ENCODE measurements around the gene ANKS6. TPM values are rescaled to one million over a fixed set of nuclear protein-coding genes. Genes with fewer than 3 reads are reported as not detected.

ANKS6 gene
- total and polyA plus RNA-seq, 4 donors, result 1.9 to 6.3 (median 2.9) TPM

GRCh38 chr9:98738741-98739140, 57.6 kb downstream of the ANKS6 start (continued):
- no peak for TF ChIP-seq TAF1 (conservative IDR thresholded peaks at IDR 0.05)

DNA sequence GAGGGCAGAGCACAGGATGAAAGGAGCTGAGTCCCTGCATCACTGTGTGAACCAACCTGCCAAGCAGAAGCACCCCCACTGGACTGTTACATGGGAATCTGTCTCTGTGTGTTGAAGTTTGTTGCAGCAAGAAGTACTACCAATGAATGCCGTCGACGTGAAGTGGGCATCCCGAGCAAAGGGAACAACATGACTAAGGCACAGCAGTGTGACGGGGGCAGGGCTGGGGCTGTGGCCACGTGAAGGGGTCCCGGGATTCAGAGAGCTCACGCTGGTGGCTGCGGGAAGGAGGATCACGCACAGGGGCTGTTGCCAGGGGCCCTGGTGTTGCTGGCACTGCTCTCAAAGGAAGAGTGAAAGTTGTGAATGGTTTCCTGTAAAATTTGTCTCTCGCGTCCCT, 60.1 kb downstream of the ANKS6 start:
- Histone ChIP-seq H3K9me3 (ENCODE audit: control insufficient read depth in 4 of 4, low read length in 3 of 4) (no peaks in the 10 kb centered on the region), H3K36me3 (ENCODE audit: control insufficient read depth in 4 of 4, insufficient read depth in 3 of 4, low read depth in 1 of 4, low read length in 3 of 4) (peaks cover 0 to 6% (median 1%) of the 10 kb centered on the region in 4 donors), H3K4me1 (ENCODE audit: control insufficient read depth in 4 of 4, insufficient read depth in 4 of 4, low read length in 3 of 4) (no peaks in the 10 kb centered on the region), H3K4me3 (ENCODE audit: low read depth in 1 of 3, low read length in 3 of 3) (no peak overlapping the region), H3K9ac (ENCODE audit: low read depth in 1 of 2, low read length in 2 of 2) (no peak overlapping the region), H3K27me3 (ENCODE audit: control insufficient read depth in 4 of 4, insufficient read depth in 4 of 4, low read length in 3 of 4) (no peaks in the 10 kb centered on the region), H3K27ac (ENCODE audit: low read depth in 1 of 2, low read length in 2 of 2) (no peak overlapping the region)
- no peak for DNase-seq (ENCODE audit: low spot score)
- TF ChIP-seq, protein P1, sequence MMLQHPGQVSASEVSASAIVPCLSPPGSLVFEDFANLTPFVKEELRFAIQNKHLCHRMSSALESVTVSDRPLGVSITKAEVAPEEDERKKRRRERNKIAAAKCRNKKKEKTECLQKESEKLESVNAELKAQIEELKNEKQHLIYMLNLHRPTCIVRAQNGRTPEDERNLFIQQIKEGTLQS (IDR thresholded peaks at IDR 0.05), result no peak
- TF ChIP-seq HNF4A (conservative IDR thresholded peaks at IDR 0.05), result no peak
- 92% methylated on average over 12 of the region's 12 CpGs for WGBS

- Histone ChIP-seq H3K27ac (ENCODE audit: low read depth in 1 of 2, low read length in 2 of 2) (no peak overlapping the region), H3K36me3 (ENCODE audit: control insufficient read depth in 4 of 4, insufficient read depth in 3 of 4, low read depth in 1 of 4, low read length in 3 of 4) (peaks cover 0 to 6% (median 1%) of the 10 kb centered on the region in 4 donors), H3K9ac (ENCODE audit: low read depth in 1 of 2, low read length in 2 of 2) (no peak overlapping the region), H3K4me3 (ENCODE audit: low read depth in 1 of 3, low read length in 3 of 3) (no peak overlapping the region), H3K27me3 (ENCODE audit: control insufficient read depth in 4 of 4, insufficient read depth in 4 of 4, low read length in 3 of 4) (no peaks in the 10 kb centered on the region), H3K9me3 (ENCODE audit: control insufficient read depth in 4 of 4, low read length in 3 of 4) (no peaks in the 10 kb centered on the region), H3K4me1 (ENCODE audit: control insufficient read depth in 4 of 4, insufficient read depth in 4 of 4, low read length in 3 of 4) (no peaks in the 10 kb centered on the region)
- DNase-seq (ENCODE audit: low spot score), result no peak
- 95% methylated on average over 9 of the region's 9 CpGs for WGBS
- no peak for TF ChIP-seq NR2F2 (IDR thresholded peaks at IDR 0.05)
- no peak for TF ChIP-seq FOXA2 (IDR thresholded peaks at IDR 0.05)
- no peak for TF ChIP-seq HNF4G (IDR thresholded peaks at IDR 0.05)
- TF ChIP-seq RXRA (IDR thresholded peaks at IDR 0.05), result no peak
- no peak for TF ChIP-seq ZBTB33 (IDR thresholded peaks at IDR 0.05)
- no peak for TF ChIP-seq YY1 (IDR thresholded peaks at IDR 0.05)
- TF ChIP-seq, protein P2, sequence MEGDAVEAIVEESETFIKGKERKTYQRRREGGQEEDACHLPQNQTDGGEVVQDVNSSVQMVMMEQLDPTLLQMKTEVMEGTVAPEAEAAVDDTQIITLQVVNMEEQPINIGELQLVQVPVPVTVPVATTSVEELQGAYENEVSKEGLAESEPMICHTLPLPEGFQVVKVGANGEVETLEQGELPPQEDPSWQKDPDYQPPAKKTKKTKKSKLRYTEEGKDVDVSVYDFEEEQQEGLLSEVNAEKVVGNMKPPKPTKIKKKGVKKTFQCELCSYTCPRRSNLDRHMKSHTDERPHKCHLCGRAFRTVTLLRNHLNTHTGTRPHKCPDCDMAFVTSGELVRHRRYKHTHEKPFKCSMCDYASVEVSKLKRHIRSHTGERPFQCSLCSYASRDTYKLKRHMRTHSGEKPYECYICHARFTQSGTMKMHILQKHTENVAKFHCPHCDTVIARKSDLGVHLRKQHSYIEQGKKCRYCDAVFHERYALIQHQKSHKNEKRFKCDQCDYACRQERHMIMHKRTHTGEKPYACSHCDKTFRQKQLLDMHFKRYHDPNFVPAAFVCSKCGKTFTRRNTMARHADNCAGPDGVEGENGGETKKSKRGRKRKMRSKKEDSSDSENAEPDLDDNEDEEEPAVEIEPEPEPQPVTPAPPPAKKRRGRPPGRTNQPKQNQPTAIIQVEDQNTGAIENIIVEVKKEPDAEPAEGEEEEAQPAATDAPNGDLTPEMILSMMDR (IDR thresholded peaks at IDR 0.05; ENCODE audit: low read depth, low read length, missing input control), result no peak
- no peak for TF ChIP-seq MAX (IDR thresholded peaks at IDR 0.05)
- TF ChIP-seq REST (IDR thresholded peaks at IDR 0.05), result no peak
Measured at GRCh38 chr9:98732801-98733200, 63.6 kb downstream of the ANKS6 start.
